Kidney (tissue), 14 donors: Measurements from ENCODE around the gene FBXO2. TPM values are rescaled to one million over a fixed set of nuclear protein-coding genes. Genes with fewer than 3 reads are reported as not detected.

Experiments
- DNase-seq, 5 donors: peaks; one replicate each; pipeline ENCODE4 v3.0.0-alpha.2; 2013 to 2020
- FAIRE-seq: peaks from 2 replicates; lab custom pipeline; 2012; peaks lifted over from hg19 to GRCh38; lab: Jason Lieb, UNC
- H3K27ac ChIP-seq, 2 donors: one replicate each; pipeline ENCODE4 v1.7.0; 2013; ENCODE audit warnings: low read depth in 2 of 2, low read length in 2 of 2, inconsistent platforms in 1 of 2
- H3K27me3 ChIP-seq: one replicate; pipeline ENCODE4 v1.7.1; 2013; ENCODE audit warnings: low read length, inconsistent platforms; ENCODE audit not compliant: control insufficient read depth, insufficient read depth
- H3K36me3 ChIP-seq, 3 donors: one replicate each; pipeline versions ENCODE4 v1.7.0 to v1.7.1; 2013; ENCODE audit warnings: low read length in 3 of 3, control low read depth in 1 of 3, inconsistent platforms in 1 of 3; ENCODE audit not compliant: insufficient read depth in 3 of 3, control insufficient read depth in 2 of 3
- H3K4me1 ChIP-seq, 3 donors: one replicate each; pipeline versions ENCODE4 v1.7.0 to v1.7.1; 2013; ENCODE audit warnings: low read length in 3 of 3, inconsistent platforms in 1 of 3, low read depth in 1 of 3; ENCODE audit not compliant: control insufficient read depth in 2 of 3, insufficient read depth in 2 of 3
- H3K4me3 ChIP-seq, 3 donors: one replicate each; pipeline versions ENCODE4 v1.7.0 to v1.8.1; 2013; ENCODE audit warnings: low read length in 3 of 3, control low read depth in 1 of 3, inconsistent platforms in 1 of 3
- H3K9ac ChIP-seq, 3 donors: one replicate each; pipeline versions ENCODE4 v1.7.0 to v1.7.1; 2013; ENCODE audit warnings: low read length in 3 of 3, control low read depth in 1 of 3, inconsistent platforms in 1 of 3
- H3K9me3 ChIP-seq, 3 donors: one replicate each; pipeline versions ENCODE4 v1.7.0 to v1.7.1; 2013; ENCODE audit warnings: low read length in 3 of 3, control low read depth in 1 of 3, inconsistent platforms in 1 of 3; ENCODE audit not compliant: control insufficient read depth in 2 of 3, insufficient read depth in 1 of 3
- CTCF ChIP-seq: IDR thresholded peaks from 3 replicates; pipeline ENCODE4 v1.5.1; 2012; ENCODE audit warnings: mild to moderate bottlenecking, moderate library complexity, borderline replicate concordance; ENCODE audit not compliant: insufficient read depth; ENCODE audit errors: extremely low read depth
- intact Hi-C: fragments of 100-400 bp; cut with DNase I; formaldehyde crosslinking; loops from one replicate; pipeline ENCODE4 v1.11.1; 2022
- polyA plus RNA-seq: library from polyadenylated mRNA; stranded (reverse); fragments of 350-450 nt; fragmentation: Illumina TruSeq; extraction: RNeasy Lipid Tissue Mini Kit (QIAGEN cat#74804); gene quantifications from one replicate; pipeline ENCODE4 v1.2.3, GENCODE V29; 2014; ENCODE audit warnings: low read depth, low replicate concordance; ENCODE audit not compliant: insufficient read depth
- total RNA-seq: library from RNA; stranded (reverse); fragmentation: NEBNext Ultra II Directional; extraction: Animal tissue kit (Norgen Biotek cat#: 25700); gene quantifications from one replicate; pipeline ENCODE4 v1.2.1, GENCODE V29; 2021
- donor health status: control.
- donor health status: control.
- donor health status: control.
- donor health status: control.
- donor health status: control.
- donor health status: DM: yes; HTN: yes; CAD: no.
- donor health status: Normal renal cell carcinoma (clear cell type).

The FBXO2 gene
- total and polyA plus RNA-seq, 2 donors from 2014 or later: 10.2 to 38.4 TPM

- H3K4me3 ChIP-seq: no peak overlapping the region
- H3K36me3 ChIP-seq: no peaks in the 10 kb centered on the region
- TF ChIP-seq CTCF: no peak
- no peak overlapping the region for H3K27ac ChIP-seq
- no peak overlapping the region for H3K9ac ChIP-seq
- peaks cover 2% of the 10 kb centered on the region for H3K27me3 ChIP-seq
- peaks cover 0 to 7% (median 0%) of the 10 kb centered on the region in 3 donors for H3K4me1 ChIP-seq
- intact Hi-C loops: no loop called here
- H3K9me3 ChIP-seq: no peaks in the 10 kb centered on the region
- FAIRE-seq: no peak
- no peak for DNase-seq
These were observed 39.7 kb upstream of the FBXO2 start for GRCh38 chr1:11693917-11694316.

GRCh38 chr1:11693024-11693590 lies 38.9 kb upstream of the FBXO2 start:
- no peak overlapping the region for H3K27ac ChIP-seq
- no peaks in the 10 kb centered on the region for H3K36me3 ChIP-seq
- peaks cover 0 to 7% (median 0%) of the 10 kb centered on the region in 3 donors for H3K4me1 ChIP-seq
- no peaks in the 10 kb centered on the region for H3K9me3 ChIP-seq
- no peak overlapping the region for H3K4me3 ChIP-seq
- no peak for TF ChIP-seq CTCF
- no peak for FAIRE-seq
- no peak for DNase-seq
- H3K9ac ChIP-seq: no peak overlapping the region
- intact Hi-C loops: no loop called here
- H3K27me3 ChIP-seq: peaks cover 2% of the 10 kb centered on the region

GRCh38 chr1:11691928-11692711 lies 37.9 kb upstream of the FBXO2 start:
- no peak for TF ChIP-seq CTCF
- DNase-seq: no peak
- no peak overlapping the region for H3K27ac ChIP-seq
- H3K36me3 ChIP-seq: no peaks in the 10 kb centered on the region
- H3K9ac ChIP-seq: no peak overlapping the region
- peaks cover 2% of the 10 kb centered on the region for H3K27me3 ChIP-seq
- intact Hi-C loops: no loop called here
- H3K4me1 ChIP-seq: peaks cover 0 to 7% (median 0%) of the 10 kb centered on the region in 3 donors
- H3K4me3 ChIP-seq: no peak overlapping the region
- FAIRE-seq: no peak
- H3K9me3 ChIP-seq: no peaks in the 10 kb centered on the region
